ENCODE measurements around the gene PRR14. TPM values are rescaled to one million over a fixed set of nuclear protein-coding genes. Genes with fewer than 3 reads are reported as not detected.
A peak's percentile ranks its signal among the peaks of the same experiment; 100 is the strongest.

Gene PRR14
- total RNA-seq, 1 experiment from 2014 or later = 28.2 TPM

- no peaks in the 10 kb centered on the region for H3K27me3 Mint-ChIP-seq (ENCODE audit: insufficient read depth, unreplicated experiment)
- intact Hi-C loops (cut with micrococcal nuclease; ENCODE audit: unreplicated experiment) = no loop called here
- DNase-seq = no peak
- H3K27ac Mint-ChIP-seq (ENCODE audit: unreplicated experiment) = no peak overlapping the region
- POLR2A ChIA-PET = interaction anchor here (0.6 kb wide), 1 partner anchor 50 kb away, joined by 5 read pairs; no protein-coding TSS in a partner anchor
- peaks cover 40% of the 10 kb centered on the region for H3K36me3 Mint-ChIP-seq (ENCODE audit: insufficient read depth, unreplicated experiment)
- Histone ChIP-seq H3K4me3 (ENCODE audit: low read depth, low read length) (no peak overlapping the region), H3K4me1 (no peaks in the 10 kb centered on the region), H3K36me3 (ENCODE audit: control insufficient read depth, insufficient read depth, low read length) (no peaks in the 10 kb centered on the region; the same call in 1 of the 2 replicates), H3K27me3 (replicated peaks; ENCODE audit: control insufficient read depth, insufficient read depth, low read length) (no peaks in the 10 kb centered on the region), H3K9me3 (no peaks in the 10 kb centered on the region)
- no peak for TF ChIP-seq CTCF (IDR thresholded peaks at IDR 0.05; ENCODE audit: insufficient read depth in 1 of 2, low read depth in 1 of 2, low read length in 1 of 2, severe bottlenecking in 1 of 2, unreplicated experiment in 1 of 2)
- CTCF ChIA-PET = interaction anchor here (0.6 to 1.0 kb wide), 3 partner anchors 11 to 173 kb away, joined by 3 to 5 read pairs (median 5); partner anchors contain the start of gene DCTPP1
- H3K4me1 Mint-ChIP-seq (ENCODE audit: low read depth, unreplicated experiment) = no peaks in the 10 kb centered on the region
- H3K4me3 Mint-ChIP-seq (ENCODE audit: unreplicated experiment) = no peak overlapping the region
- peaks cover 12% of the 10 kb centered on the region for H3K9me3 Mint-ChIP-seq (ENCODE audit: unreplicated experiment)
- BruUV-seq (replicated peaks) = TSS peak; percentile 18
Measured at GRCh38 chr16:30602616-30603277, 48.0 kb upstream of the PRR14 start.

- no peaks in the 10 kb centered on the region for H3K4me1 ChIP-seq
- Mint-ChIP-seq H3K27me3 (ENCODE audit: insufficient read depth, unreplicated experiment) (no peaks in the 10 kb centered on the region), H3K4me1 (ENCODE audit: low read depth, unreplicated experiment) (no peaks in the 10 kb centered on the region), H3K36me3 (ENCODE audit: insufficient read depth, unreplicated experiment) (peaks cover 51% of the 10 kb centered on the region), H3K4me3 (ENCODE audit: unreplicated experiment) (no peak overlapping the region), H3K27ac (ENCODE audit: unreplicated experiment) (no peak overlapping the region), H3K9me3 (ENCODE audit: unreplicated experiment) (peaks cover 12% of the 10 kb centered on the region)
- POLR2A ChIA-PET = no interaction called here
- no TSS peak for BruUV-seq (replicated peaks)
- TF ChIP-seq CTCF (IDR thresholded peaks at IDR 0.05; ENCODE audit: insufficient read depth in 1 of 2, low read depth in 1 of 2, low read length in 1 of 2, severe bottlenecking in 1 of 2, unreplicated experiment in 1 of 2) = no peak
- no peak overlapping the region for H3K4me3 ChIP-seq (ENCODE audit: low read depth, low read length)
- no peaks in the 10 kb centered on the region; the same call in 1 of the 2 replicates for H3K36me3 ChIP-seq (ENCODE audit: control insufficient read depth, insufficient read depth, low read length)
- CTCF ChIA-PET = no interaction called here
- DNase-seq = no peak
- no peaks in the 10 kb centered on the region for H3K9me3 ChIP-seq
- H3K27me3 ChIP-seq (replicated peaks; ENCODE audit: control insufficient read depth, insufficient read depth, low read length) = no peaks in the 10 kb centered on the region
- intact Hi-C loops (cut with micrococcal nuclease; ENCODE audit: unreplicated experiment) = no loop called here
Measured at GRCh38 chr16:30603945-30604315, 46.8 kb upstream of the PRR14 start.

- Histone ChIP-seq H3K4me3 (ENCODE audit: low read depth, low read length) (no peak overlapping the region), H3K9me3 (no peaks in the 10 kb centered on the region), H3K27me3 (replicated peaks; ENCODE audit: control insufficient read depth, insufficient read depth, low read length) (no peaks in the 10 kb centered on the region), H3K4me1 (no peaks in the 10 kb centered on the region), H3K36me3 (ENCODE audit: control insufficient read depth, insufficient read depth, low read length) (no peaks in the 10 kb centered on the region; the same call in 1 of the 2 replicates)
- H3K27me3 Mint-ChIP-seq (ENCODE audit: insufficient read depth, unreplicated experiment) = no peaks in the 10 kb centered on the region
- no TSS peak for BruUV-seq (replicated peaks)
- peaks cover 52% of the 10 kb centered on the region for H3K36me3 Mint-ChIP-seq (ENCODE audit: insufficient read depth, unreplicated experiment)
- H3K4me3 Mint-ChIP-seq (ENCODE audit: unreplicated experiment) = no peak overlapping the region
- no peak overlapping the region for H3K27ac Mint-ChIP-seq (ENCODE audit: unreplicated experiment)
- H3K9me3 Mint-ChIP-seq (ENCODE audit: unreplicated experiment) = peaks cover 12% of the 10 kb centered on the region
- CTCF ChIA-PET = no interaction called here
- POLR2A ChIA-PET = no interaction called here
- intact Hi-C loops (cut with micrococcal nuclease; ENCODE audit: unreplicated experiment) = no loop called here
- no peak for DNase-seq
- no peaks in the 10 kb centered on the region for H3K4me1 Mint-ChIP-seq (ENCODE audit: low read depth, unreplicated experiment)
- no peak for TF ChIP-seq CTCF (IDR thresholded peaks at IDR 0.05; ENCODE audit: insufficient read depth in 1 of 2, low read depth in 1 of 2, low read length in 1 of 2, severe bottlenecking in 1 of 2, unreplicated experiment in 1 of 2)
Measured at GRCh38 chr16:30604316-30604947, 46.3 kb upstream of the PRR14 start.
